Gastroesophageal sphincter (tissue), 2 donors: ENCODE data around the gene CD7.

Experiments used
- EP300 ChIP-seq: sonication (generic); formaldehyde crosslinking; IDR thresholded peaks from one replicate; pipeline ENCODE4 v1.6.1; 2017; ENCODE audit warnings: antibody characterized with exemption, mild to moderate bottlenecking
- POLR2A ChIP-seq, 2 donors: fragments of 450-650 bp; IDR thresholded peaks; one replicate each; pipeline ENCODE4 v1.6.1; 2017; ENCODE audit warnings: antibody characterized with exemption in 2 of 2, mild to moderate bottlenecking in 2 of 2, moderate library complexity in 1 of 2

DNA sequence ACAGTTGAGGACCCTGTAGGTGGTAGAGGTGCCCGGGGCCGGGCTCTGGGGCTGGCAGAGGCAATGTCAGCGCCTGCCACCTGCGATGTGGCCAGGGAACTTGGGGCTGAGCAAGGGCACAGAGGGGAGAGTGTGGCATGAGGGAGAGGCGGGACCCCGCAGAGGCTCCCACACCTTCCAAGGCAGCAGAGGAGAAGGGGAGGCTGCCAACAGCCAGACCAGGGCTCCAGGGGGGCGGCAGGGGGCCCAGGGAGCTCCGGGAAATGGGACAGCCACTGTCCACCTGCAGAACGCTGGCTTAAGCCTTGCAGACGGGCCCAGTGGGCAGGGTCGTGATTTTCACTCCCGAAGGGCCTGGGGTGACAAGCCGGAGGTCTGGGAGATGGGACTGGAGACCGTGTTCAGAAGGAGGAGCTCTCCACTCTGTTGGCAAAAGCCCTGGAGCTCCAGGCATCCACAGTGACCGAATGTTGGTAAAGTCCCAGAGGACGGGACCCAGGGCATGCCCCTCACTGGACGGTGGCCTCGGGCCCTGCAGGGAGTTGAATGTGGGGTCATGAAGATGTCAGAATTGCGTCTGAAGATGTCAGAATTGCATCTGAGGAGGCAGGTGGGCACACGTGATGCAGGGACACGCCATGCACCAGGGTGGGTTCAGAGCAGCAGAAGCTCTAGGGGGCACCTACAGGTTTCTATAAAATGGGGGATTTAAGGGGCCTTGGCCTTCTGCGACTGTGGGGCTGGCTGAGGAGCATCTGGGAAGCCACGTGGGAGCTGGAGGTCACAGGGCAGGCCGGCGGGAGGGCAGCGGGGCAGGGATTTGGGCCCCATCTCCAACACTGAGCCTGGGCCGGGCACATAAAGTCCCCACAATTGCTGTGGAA is 18.6 kb downstream of the CD7 start:
- TF ChIP-seq POLR2A (IDR thresholded peaks at IDR 0.05) (no peak), EP300 (no peak)
